ENCODE measurements around the gene VAPB. TPM values are rescaled to one million over a fixed set of nuclear protein-coding genes. Genes with fewer than 3 reads are reported as not detected.

VAPB gene
- total RNA-seq, 1 experiment from 2014 or later = 65.1 TPM

- peaks cover 52% of the 10 kb centered on the region in 2 experiments for H3K4me1 Mint-ChIP-seq
These were observed 5.8 kb downstream of the VAPB start for GRCh38 chr20:58394801-58395200.

More at GRCh38 chr20:58394801-58395200, 5.8 kb downstream of the VAPB start:
- Mint-ChIP-seq H3K27ac (no peak overlapping the region), H3K36me3 (ENCODE audit: insufficient read depth in 1 of 3, low read depth in 3 of 3) (peaks cover 11 to 30% (median 26%) of the 10 kb centered on the region in 3 experiments), H3K4me3 (no peak overlapping the region), H3K9me3 (no peaks in the 10 kb centered on the region), H3K27me3 (ENCODE audit: low read depth) (no peaks in the 10 kb centered on the region)
- H3K4me1 ChIP-seq (ENCODE audit: insufficient read depth, low read length) = peaks cover 2% of the 10 kb centered on the region; the same call in 1 of the 2 replicates
- no peak overlapping the region for H4K8ac ChIP-seq (replicated peaks; ENCODE audit: insufficient read length, low read depth, low read length)
- H3K56ac ChIP-seq (ENCODE audit: insufficient read length, low read depth, low read length) = no peak overlapping the region
- WGBS (ENCODE audit: extremely low coverage, insufficient read length, low lambda C conversion rate) = no CpG with 5 or more reads among the region's 4 CpGs
- no peak overlapping the region for H3K27ac ChIP-seq (ENCODE audit: insufficient read length, low read depth, low read length)
- no peak overlapping the region for H3K14ac ChIP-seq (ENCODE audit: insufficient read depth, low read length)
- H3K23me2 ChIP-seq (ENCODE audit: insufficient read length, low read depth, low read length, poor library complexity, severe bottlenecking) = peaks cover 2% of the 10 kb centered on the region
- DNase-seq = no peak
- H2BK120ac ChIP-seq (ENCODE audit: low read depth, low read length, poor library complexity, severe bottlenecking) = no peak overlapping the region
- H3T11ph ChIP-seq (ENCODE audit: low read length) = no peak overlapping the region
- no peak overlapping the region for H2AK5ac ChIP-seq (ENCODE audit: insufficient read length, low read length)
- no peak for TF ChIP-seq CTCF (conservative IDR thresholded peaks at IDR 0.05)
- H2AFZ ChIP-seq (ENCODE audit: low read length) = no peak overlapping the region
- H2BK15ac ChIP-seq (ENCODE audit: low read depth, low read length) = no peak overlapping the region
- no peak overlapping the region for H2BK5ac ChIP-seq (ENCODE audit: insufficient read length, low read length)
- no peak overlapping the region for H4K5ac ChIP-seq (ENCODE audit: insufficient read length, low read depth, low read length)
- H3K79me1 ChIP-seq (ENCODE audit: insufficient read depth, low read depth, low read length, poor library complexity, severe bottlenecking) = peaks cover 4% of the 10 kb centered on the region
- no peak overlapping the region for H3K23ac ChIP-seq (ENCODE audit: insufficient read length, low read depth, low read length)
- no peak overlapping the region for H3K9ac ChIP-seq (ENCODE audit: extremely low read depth, insufficient read length, low read length)
- H3K18ac ChIP-seq (ENCODE audit: insufficient read length, low read depth, low read length) = no peak overlapping the region
- no peak overlapping the region for H2BK12ac ChIP-seq (ENCODE audit: insufficient read length, low read depth, low read length)
- H3K9me3 ChIP-seq (ENCODE audit: control insufficient read depth, low read depth, low read length) = no peaks in the 10 kb centered on the region
- no peak overlapping the region for H3K4ac ChIP-seq (ENCODE audit: low read depth, low read length)
- peaks cover 42% of the 10 kb centered on the region; the same call in 1 of the 2 replicates for H3K79me2 ChIP-seq (ENCODE audit: insufficient read depth, low read length)
- H4K20me1 ChIP-seq (ENCODE audit: control insufficient read depth, insufficient read depth, insufficient read length) = peaks cover under 1% of the 10 kb centered on the region
- no peaks in the 10 kb centered on the region for H3K27me3 ChIP-seq (ENCODE audit: insufficient read depth, low read length)
- no peak overlapping the region for H4K91ac ChIP-seq (ENCODE audit: insufficient read length, low read depth, low read length)
- no peak overlapping the region for H3K4me2 ChIP-seq (ENCODE audit: insufficient read depth, insufficient read length, low read length)
- no peak overlapping the region for H2BK20ac ChIP-seq (ENCODE audit: low read depth, low read length, poor library complexity, severe bottlenecking)
